Skin of body (tissue), 1 donor: ENCODE data around the gene NFILZ. TPM values are rescaled to one million over a fixed set of nuclear protein-coding genes. Genes with fewer than 3 reads are reported as not detected.

Experiments
- total RNA-seq: library from RNA; depleted of rRNA; stranded (reverse); fragments of >200 nt; gene quantifications from one replicate; pipeline ENCODE4 v1.2.3, GENCODE V29; 2014

The NFILZ gene
- total RNA-seq, 1 donor from 2014 or later, result not detected

Other genes with a start within 250 kb of the NFILZ start
- gene RAB11B, start 240.3 kb upstream of the NFILZ start, total RNA-seq, result 76.5 TPM
- gene MARCHF2, start 217.3 kb upstream of the NFILZ start, total RNA-seq, result 24.0 TPM
- 94.2 TPM for gene HNRNPM, start 185.7 kb upstream of the NFILZ start, total RNA-seq
- gene PRAM1, start 128.0 kb upstream of the NFILZ start, total RNA-seq, result 2.3 TPM
- 4.8 TPM for gene ZNF414, start 116.5 kb upstream of the NFILZ start, total RNA-seq
- gene MYO1F, start 53.2 kb upstream of the NFILZ start, total RNA-seq, result 12.0 TPM
- 32.7 TPM for gene ADAMTS10, start 19.9 kb upstream of the NFILZ start, total RNA-seq
- not detected for gene ACTL9, start 68.2 kb downstream of the NFILZ start, total RNA-seq
- not detected for gene OR2Z1, start 91.0 kb downstream of the NFILZ start, total RNA-seq
- 27.8 TPM for gene ZNF558, start 201.7 kb downstream of the NFILZ start, total RNA-seq
- not detected for gene MBD3L1, start 201.7 kb downstream of the NFILZ start, total RNA-seq